GM19455 (cell line): Measurements from ENCODE around the gene SERPINH1.

Experiments used
- ATAC-seq: cut with Tn5 transposase; IDR thresholded peaks from one replicate; pipeline ENCODE4 v1.9.1; 2021; ENCODE audit not compliant: unreplicated experiment

The SERPINH1 gene

GRCh38 chr11:75532200-75533048 is 29.6 kb upstream of the SERPINH1 start:
- ATAC-seq: no peak

GRCh38 chr11:75533896-75534258 is 28.2 kb upstream of the SERPINH1 start:
- no peak for ATAC-seq

GRCh38 chr11:75534259-75535069 is 27.6 kb upstream of the SERPINH1 start:
- ATAC-seq: no peak

- no peak for ATAC-seq
Measured at GRCh38 chr11:75535071-75535470, 27.0 kb upstream of the SERPINH1 start.

GRCh38 chr11:75536786-75537641 is 25.0 kb upstream of the SERPINH1 start:
- ATAC-seq: peak; percentile 80

- ATAC-seq: no peak
Measured at GRCh38 chr11:75537740-75538139, 24.3 kb upstream of the SERPINH1 start.

GRCh38 chr11:75538150-75538942 is 23.7 kb upstream of the SERPINH1 start:
- ATAC-seq: no peak

GRCh38 chr11:75539459-75540334 is 22.4 kb upstream of the SERPINH1 start:
- no peak for ATAC-seq

GRCh38 chr11:75541193-75542087 is 20.6 kb upstream of the SERPINH1 start:
- no peak for ATAC-seq

- ATAC-seq: no peak
Measured at GRCh38 chr11:75542088-75542438, 20.0 kb upstream of the SERPINH1 start.

GRCh38 chr11:75543806-75544205 is 18.2 kb upstream of the SERPINH1 start:
- no peak for ATAC-seq

- no peak for ATAC-seq
Measured at GRCh38 chr11:75547177-75547576, 14.9 kb upstream of the SERPINH1 start.

- ATAC-seq: no peak
Measured at GRCh38 chr11:75547617-75548058, 14.4 kb upstream of the SERPINH1 start.

- ATAC-seq: no peak
Measured at GRCh38 chr11:75548595-75549272, 13.3 kb upstream of the SERPINH1 start.

- ATAC-seq: no peak
Measured at GRCh38 chr11:75549370-75549958, 12.6 kb upstream of the SERPINH1 start.

- no peak for ATAC-seq
Measured at GRCh38 chr11:75553182-75553581, 8.9 kb upstream of the SERPINH1 start.

GRCh38 chr11:75553889-75554257 is 8.2 kb upstream of the SERPINH1 start:
- ATAC-seq: no peak
